ENCODE measurements around the gene FGA. TPM values are rescaled to one million over a fixed set of nuclear protein-coding genes. Genes with fewer than 3 reads are reported as not detected.

FGA gene
- total and polyA plus RNA-seq, 4 donors, result 8,747 to 25,210 (median 14,399) TPM

- no peak for TF ChIP-seq YY1 (IDR thresholded peaks at IDR 0.05)
- no peak for TF ChIP-seq REST (IDR thresholded peaks at IDR 0.05)
- TF ChIP-seq TAF1 (conservative IDR thresholded peaks at IDR 0.05), result no peak
- no peak for TF ChIP-seq CTCF (IDR thresholded peaks at IDR 0.05; ENCODE audit: low read depth, low read length, missing input control)
- TF ChIP-seq EGR1 (IDR thresholded peaks at IDR 0.05; ENCODE audit: low read depth in 2 of 2), result no peak
- TF ChIP-seq RAD21 (IDR thresholded peaks at IDR 0.05), result no peak
- no peak for TF ChIP-seq RXRA (IDR thresholded peaks at IDR 0.05)
- TF ChIP-seq FOXA1 (IDR thresholded peaks at IDR 0.05), result no peak
- no peak for TF ChIP-seq NR2F2 (IDR thresholded peaks at IDR 0.05)
- TF ChIP-seq JUND (IDR thresholded peaks at IDR 0.05), result no peak
- TF ChIP-seq SP1 (IDR thresholded peaks at IDR 0.05), result no peak
- peaks cover 1 to 22% (median 19%) of the 10 kb centered on the region in 4 donors for H3K4me1 ChIP-seq (ENCODE audit: control insufficient read depth in 4 of 4, insufficient read depth in 4 of 4, low read length in 3 of 4)
- H3K27ac ChIP-seq (ENCODE audit: low read depth in 1 of 2, low read length in 2 of 2), result no peak overlapping the region
- H3K9me3 ChIP-seq (ENCODE audit: control insufficient read depth in 4 of 4, low read length in 3 of 4), result no peaks in the 10 kb centered on the region
- 88% methylated on average over 3 of the region's 3 CpGs for WGBS
- peaks cover 0 to 11% (median 0%) of the 10 kb centered on the region in 4 donors for H3K36me3 ChIP-seq (ENCODE audit: control insufficient read depth in 4 of 4, insufficient read depth in 3 of 4, low read depth in 1 of 4, low read length in 3 of 4)
- no peak overlapping the region for H3K9ac ChIP-seq (ENCODE audit: low read depth in 1 of 2, low read length in 2 of 2)
- no peak for DNase-seq (ENCODE audit: low spot score)
- no peak overlapping the region for H3K4me3 ChIP-seq (ENCODE audit: low read depth in 1 of 3, low read length in 3 of 3)
- no peaks in the 10 kb centered on the region for H3K27me3 ChIP-seq (ENCODE audit: control insufficient read depth in 4 of 4, insufficient read depth in 4 of 4, low read length in 3 of 4)
Measured at GRCh38 chr4:154574311-154574710, 16.2 kb downstream of the FGA start.

GRCh38 chr4:154573190-154573870 is 17.2 kb downstream of the FGA start:
- peak; percentile 15 for TF ChIP-seq ZBTB33 (IDR thresholded peaks at IDR 0.05)
- TF ChIP-seq REST (IDR thresholded peaks at IDR 0.05), result no peak
- TF ChIP-seq NR2F2 (IDR thresholded peaks at IDR 0.05), result peak; percentile 8
- TF ChIP-seq RXRA (IDR thresholded peaks at IDR 0.05), result peak in 1 of 2 donors; percentile 22
- no peak for TF ChIP-seq CTCF (IDR thresholded peaks at IDR 0.05; ENCODE audit: low read depth, low read length, missing input control)
- no peak for TF ChIP-seq FOXA1 (IDR thresholded peaks at IDR 0.05)
- TF ChIP-seq SP1 (IDR thresholded peaks at IDR 0.05), result no peak
- no peak for TF ChIP-seq MAX (IDR thresholded peaks at IDR 0.05)
- TF ChIP-seq ATF3 (IDR thresholded peaks at IDR 0.05), result no peak
- no peak for TF ChIP-seq FOXA2 (IDR thresholded peaks at IDR 0.05)
- peak in 1 of 2 donors; percentile 56 for TF ChIP-seq JUND (IDR thresholded peaks at IDR 0.05)
- no peaks in the 10 kb centered on the region for H3K27me3 ChIP-seq (ENCODE audit: control insufficient read depth in 4 of 4, insufficient read depth in 4 of 4, low read length in 3 of 4)
- WGBS, result 44% methylated on average over 5 of the region's 5 CpGs
- peaks cover 0 to 18% (median 16%) of the 10 kb centered on the region in 4 donors for H3K4me1 ChIP-seq (ENCODE audit: control insufficient read depth in 4 of 4, insufficient read depth in 4 of 4, low read length in 3 of 4)
- H3K27ac ChIP-seq (ENCODE audit: low read depth in 1 of 2, low read length in 2 of 2), result peak overlapping the region; percentile 10 to 62
- H3K36me3 ChIP-seq (ENCODE audit: control insufficient read depth in 4 of 4, insufficient read depth in 3 of 4, low read depth in 1 of 4, low read length in 3 of 4), result peaks cover 0 to 18% (median 2%) of the 10 kb centered on the region in 4 donors
- DNase-seq (ENCODE audit: low spot score), result no peak
- no peak overlapping the region for H3K4me3 ChIP-seq (ENCODE audit: low read depth in 1 of 3, low read length in 3 of 3)
- no peak overlapping the region for H3K9ac ChIP-seq (ENCODE audit: low read depth in 1 of 2, low read length in 2 of 2)
- H3K9me3 ChIP-seq (ENCODE audit: control insufficient read depth in 4 of 4, low read length in 3 of 4), result no peaks in the 10 kb centered on the region
